Mucosa of gallbladder (tissue), 1 donor: ENCODE data around the gene SMC3. TPM values are rescaled to one million over a fixed set of nuclear protein-coding genes. Genes with fewer than 3 reads are reported as not detected.
A peak's percentile ranks its signal among the peaks of the same experiment; 100 is the strongest.

Experiments used
- DNase-seq: peaks from one replicate; pipeline ENCODE4 v3.0.0-alpha.2; 2020; ENCODE audit warnings: low spot score
- total RNA-seq: library from RNA; stranded (reverse); gene quantifications from one replicate; pipeline ENCODE4 v1.2.1, GENCODE V29; 2021
- donor health status: DM: no; HTN: no; CAD: no.

The SMC3 gene
- total RNA-seq, 1 donor from 2014 or later, result 28.5 TPM

DNA sequence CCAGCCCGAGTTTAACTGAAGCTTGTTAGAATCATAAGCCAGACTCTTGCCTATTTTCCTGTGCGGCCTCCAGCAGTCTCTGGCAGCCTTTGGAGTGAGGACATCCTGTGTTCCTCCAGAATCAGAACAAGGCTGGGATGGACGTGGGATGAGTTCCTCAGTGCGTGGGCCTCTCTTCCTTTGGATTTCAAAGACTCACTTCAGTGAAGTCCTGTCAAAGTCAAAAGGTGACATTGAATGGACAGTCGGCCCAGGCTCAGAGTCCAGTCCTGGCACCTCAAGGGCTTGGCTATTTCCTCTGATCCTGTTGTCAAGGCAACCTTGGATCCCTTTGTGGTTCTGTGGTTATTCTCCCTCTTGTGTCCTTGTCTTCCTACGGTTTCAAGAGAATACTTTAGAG, 21.4 kb upstream of the SMC3 start:
- no peak for DNase-seq

GRCh38 chr10:110546499-110547110, 20.9 kb upstream of the SMC3 start:
- no peak for DNase-seq

- DNase-seq, result no peak
These were observed 20.2 kb upstream of the SMC3 start for GRCh38 chr10:110547139-110547761.

DNA sequence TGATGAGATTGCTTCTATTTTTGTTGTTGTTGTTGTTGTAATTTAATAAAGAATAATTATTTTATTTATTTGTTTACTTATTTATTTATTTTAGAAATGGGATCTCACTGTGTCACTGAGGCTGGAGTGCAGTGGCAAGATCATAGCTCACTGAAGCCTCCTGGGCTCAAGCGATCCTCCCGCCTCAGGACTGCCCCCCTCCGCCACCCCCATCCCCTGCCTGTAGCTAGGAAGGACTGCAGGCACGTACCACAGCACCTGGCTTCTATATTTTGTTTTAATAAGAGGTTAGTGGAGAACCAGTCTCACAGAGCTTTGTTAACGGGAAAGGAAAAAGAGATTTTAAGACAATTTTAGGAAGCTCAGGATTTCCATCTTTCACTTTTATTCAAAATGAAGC, 19.5 kb upstream of the SMC3 start:
- no peak for DNase-seq

GRCh38 chr10:110549211-110549610, 18.3 kb upstream of the SMC3 start:
- no peak for DNase-seq

DNA sequence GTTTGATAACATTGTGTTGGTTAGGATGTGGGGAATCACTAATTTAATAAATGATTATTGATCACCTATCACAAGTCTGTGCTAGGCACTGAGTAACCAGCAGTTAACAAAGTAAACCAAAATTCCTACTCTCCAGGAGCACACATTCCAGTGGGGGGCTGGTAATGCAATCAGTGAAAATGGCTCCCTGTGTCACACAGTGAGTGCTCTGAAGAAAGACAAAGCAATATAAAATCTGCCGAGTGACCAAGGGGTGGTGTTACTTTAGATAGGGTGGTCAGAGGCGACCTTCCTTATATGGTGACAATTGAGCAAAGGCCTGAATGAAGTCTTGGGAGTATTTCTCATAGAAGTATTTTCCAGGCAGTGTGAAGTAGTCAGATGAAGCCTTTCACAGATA, 13.6 kb upstream of the SMC3 start:
- no peak for DNase-seq

DNA sequence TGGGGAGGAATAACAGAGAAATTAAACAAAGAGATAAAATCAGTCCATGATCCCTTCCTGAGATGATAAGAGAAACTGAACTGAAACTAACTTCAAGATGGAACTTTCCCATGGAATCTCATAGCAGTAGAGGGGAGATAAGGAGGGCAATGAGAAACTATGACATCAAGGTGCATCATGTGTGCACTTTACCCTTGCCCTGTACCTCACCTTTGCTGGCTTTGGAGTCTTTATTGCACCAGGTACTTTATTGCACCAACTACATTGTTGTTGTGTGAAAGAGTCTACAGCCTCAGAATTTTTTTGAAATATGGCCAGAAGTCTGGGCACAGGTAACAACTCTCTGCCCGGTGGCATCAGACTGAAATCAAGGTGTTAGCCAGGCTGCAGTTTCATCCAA, 11.2 kb upstream of the SMC3 start:
- DNase-seq, result no peak

- peak; percentile 50 for DNase-seq
These were observed 10.4 kb upstream of the SMC3 start for GRCh38 chr10:110556969-110557601.

GRCh38 chr10:110558041-110558440, 9.5 kb upstream of the SMC3 start:
- DNase-seq, result no peak

GRCh38 chr10:110560012-110560411, 7.5 kb upstream of the SMC3 start:
- no peak for DNase-seq

DNA sequence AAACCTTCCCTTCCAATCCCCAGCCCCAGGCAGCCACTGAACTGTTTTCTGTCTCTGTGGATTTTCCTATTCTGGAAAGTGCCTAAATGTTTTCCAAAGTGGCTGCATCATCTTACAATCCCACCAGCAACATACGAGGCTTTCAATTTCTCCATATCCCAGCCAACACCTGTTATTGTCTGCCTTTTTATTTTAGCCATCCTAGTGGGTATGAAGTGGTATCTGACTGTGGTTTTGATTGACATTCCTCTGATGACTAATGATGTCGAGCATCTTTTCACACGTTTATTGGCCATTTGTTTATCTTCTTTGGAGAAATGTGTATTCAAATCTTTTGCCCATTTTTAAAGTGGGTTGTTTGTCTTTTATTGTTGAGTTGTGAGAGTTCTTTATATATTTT, 6.2 kb upstream of the SMC3 start:
- no peak for DNase-seq

DNA sequence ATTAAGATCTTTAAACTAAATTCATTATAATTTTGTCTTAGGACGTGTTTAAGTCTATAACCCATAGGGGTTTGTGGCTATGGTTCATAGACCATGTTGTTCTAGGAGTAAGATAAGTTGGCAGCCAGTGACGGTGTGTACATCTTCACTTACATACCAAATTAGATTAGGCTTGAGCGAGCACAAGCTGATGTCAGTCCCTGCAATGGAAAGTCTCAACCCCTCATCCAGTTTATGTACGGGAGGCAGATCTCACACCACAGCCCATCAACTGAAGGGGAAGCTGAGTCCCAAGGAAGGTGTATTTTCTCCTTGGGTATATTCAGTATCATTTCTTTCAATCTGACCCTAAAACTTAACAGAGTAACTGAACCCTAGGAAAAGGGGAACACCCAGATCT, 5.1 kb upstream of the SMC3 start:
- DNase-seq, result no peak

DNA sequence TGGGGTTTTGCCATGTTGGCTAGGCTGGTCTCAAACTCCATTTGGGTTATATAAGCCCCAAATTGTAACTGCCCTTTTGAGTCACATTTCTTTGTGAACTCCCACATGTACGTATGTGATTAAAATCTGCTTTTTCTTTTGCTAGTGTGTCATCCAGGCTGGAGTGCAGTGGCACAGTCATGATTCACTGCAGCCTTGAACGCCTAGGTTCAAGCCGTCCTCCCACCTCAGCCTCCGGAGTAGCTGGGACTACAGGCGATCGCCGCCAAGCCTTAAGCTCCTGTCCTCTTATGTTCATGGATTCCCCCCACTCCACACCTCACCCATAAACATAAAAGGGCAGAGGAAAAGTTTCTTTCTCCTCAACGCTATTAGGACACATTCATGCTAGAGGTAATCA, 4.4 kb upstream of the SMC3 start:
- no peak for DNase-seq

DNA sequence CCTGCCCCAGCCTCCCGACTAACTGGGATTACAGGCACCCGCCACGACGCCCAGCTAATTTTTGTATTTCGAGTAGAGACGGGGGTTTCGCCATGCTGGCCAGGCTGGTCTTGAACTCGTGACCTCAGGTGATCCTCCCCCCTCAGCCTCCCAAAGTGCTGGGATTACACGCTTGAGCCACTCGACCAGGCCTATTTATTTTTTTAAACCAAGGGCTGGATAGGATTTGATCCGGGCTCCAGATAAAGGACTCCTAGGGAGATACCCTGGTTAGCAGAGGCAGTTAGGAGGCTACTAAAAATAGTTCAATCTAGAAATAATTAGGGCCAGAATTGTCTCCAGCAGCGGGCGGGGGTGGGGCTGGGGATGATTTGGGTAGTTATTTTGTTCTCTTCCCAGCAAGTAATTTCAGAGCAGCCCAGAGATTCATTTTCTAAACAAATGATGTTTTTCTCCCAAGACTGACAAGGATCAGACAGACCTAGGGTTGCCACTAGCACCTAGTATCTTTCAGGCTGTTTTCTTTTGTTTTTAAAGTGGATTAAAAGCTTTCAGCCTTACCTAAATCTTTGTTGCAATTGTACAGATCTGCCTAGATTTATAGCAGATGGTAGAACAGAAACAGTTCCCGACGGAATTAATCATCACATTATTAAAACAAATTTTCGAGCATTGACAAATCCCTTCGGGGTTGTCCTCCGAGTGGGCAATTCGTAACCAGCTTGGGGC, 859 bp upstream of the SMC3 start:
- no peak for DNase-seq

DNA sequence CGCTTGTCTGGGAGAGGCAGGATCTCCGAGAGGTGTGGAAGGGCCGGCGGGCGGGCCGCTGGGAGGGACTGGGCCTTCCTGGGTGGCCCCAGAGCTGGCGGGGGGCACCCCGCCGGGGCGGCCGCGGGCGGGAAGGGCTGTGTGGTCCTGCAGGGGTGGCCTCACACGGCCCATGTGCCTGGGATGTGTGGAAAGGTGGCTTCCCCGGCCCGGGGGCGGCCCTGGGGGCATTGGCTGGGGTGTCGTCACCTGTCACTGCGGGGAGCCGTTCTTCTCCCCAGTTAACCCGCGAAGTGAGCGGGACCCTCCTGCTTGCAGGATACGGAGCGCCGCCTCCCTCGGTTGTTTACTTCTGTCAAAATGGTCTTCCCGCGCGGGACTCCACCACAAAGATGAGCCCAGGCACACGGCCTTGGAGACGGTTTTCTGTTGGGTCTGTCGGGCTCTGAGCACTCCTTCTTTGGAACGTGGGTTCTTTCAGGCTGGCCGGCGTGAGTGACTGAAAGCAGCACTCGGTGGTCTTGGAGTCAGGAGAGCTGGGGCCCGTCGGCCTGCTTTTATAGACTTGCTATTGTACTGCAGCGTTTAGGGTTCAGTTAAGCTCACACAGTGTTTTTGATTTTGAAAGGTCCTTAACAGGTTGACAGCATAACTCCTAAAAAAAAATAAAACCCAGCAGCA, 700 bp downstream of the SMC3 start:
- peak; percentile 11 for DNase-seq

GRCh38 chr10:110569122-110569521, 1.6 kb downstream of the SMC3 start:
- DNase-seq, result no peak

DNA sequence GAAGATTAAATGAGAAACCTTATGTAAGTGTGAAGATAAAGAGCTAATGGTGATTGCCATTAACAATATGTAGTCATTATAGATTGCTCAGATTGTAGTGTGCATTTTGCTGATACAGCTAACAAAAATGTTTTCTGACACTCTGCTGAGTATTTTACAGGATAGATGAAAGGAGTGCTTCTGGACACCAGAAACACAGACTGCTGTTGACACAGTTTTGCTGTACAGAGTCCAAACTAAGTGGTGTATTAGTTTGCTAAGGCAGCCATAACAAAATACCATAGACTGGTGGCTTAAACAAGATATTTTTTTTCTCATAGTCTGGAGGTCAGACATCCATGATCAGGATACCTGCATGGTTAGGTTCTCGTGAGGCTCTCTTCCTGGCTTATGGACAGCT, 2.2 kb downstream of the SMC3 start:
- DNase-seq, result no peak

DNA sequence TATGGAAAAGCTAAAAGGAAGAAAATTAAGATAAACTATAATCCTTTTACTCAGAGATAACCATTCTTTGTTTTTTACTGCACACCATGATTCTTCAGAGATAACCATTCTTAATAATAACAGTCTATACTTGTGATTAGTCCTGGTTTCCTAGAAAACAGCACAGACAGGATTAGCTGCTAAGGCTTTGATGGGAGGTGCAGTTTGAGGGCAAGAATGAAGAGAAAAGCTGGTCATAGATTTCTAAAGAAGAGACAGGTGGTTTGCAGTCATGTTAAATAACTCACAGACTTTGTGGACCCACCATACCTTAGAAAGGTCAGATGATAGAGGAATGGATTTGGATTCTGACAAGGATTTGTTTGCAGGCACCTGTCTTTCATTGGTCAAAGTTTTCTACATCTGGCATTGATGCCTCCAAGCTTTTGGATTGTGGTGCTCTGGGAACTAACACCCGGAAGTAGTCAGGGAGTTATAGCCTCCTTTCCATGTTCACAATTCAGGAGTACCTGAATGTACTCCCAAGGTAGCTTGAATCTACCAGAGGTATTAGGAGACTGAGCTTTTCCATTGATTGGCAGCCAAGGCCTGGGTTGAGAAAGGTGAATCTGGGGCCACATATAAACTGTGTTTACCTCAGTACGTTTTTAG, 3.7 kb downstream of the SMC3 start:
- no peak for DNase-seq

GRCh38 chr10:110572862-110573261, 5.4 kb downstream of the SMC3 start:
- DNase-seq, result no peak

DNA sequence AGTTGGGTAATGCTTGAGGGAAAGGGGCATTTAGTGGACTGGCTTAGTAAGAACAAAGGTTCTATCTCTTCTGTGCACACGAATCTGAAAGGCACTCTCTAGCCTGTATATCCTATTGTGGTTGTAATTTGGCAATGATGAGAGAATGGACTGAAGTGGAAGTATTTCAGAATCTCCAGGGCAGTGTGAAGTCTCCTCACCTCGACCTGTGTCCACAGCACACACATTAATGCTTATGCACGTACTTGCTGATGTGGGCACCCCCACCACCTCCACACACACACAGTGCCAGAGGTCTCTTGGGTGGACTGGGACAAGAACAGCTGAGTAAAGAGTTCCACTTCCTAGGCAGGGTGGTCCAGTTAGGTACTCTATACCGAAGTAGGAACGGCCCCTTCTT, 6.9 kb downstream of the SMC3 start:
- DNase-seq, result no peak

DNA sequence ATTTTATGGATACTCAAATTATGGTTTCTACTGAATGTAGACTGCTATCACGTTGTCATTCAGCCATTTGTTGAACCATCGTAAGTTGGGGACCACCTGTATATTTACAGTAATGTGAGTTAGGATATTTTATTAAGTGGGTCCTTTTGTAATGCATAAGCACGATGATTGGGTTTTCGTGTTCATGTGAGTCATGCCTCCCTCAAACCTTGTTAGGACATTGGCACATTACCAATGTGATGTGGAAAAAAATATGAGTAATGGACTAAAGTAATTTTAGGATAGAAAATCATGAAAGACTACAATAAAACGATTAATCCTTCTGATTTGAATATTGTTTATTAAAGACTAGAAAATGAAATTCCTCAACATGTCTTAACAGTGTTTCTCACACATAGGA, 8.7 kb downstream of the SMC3 start:
- DNase-seq, result no peak

- no peak for DNase-seq
These were observed 9.6 kb downstream of the SMC3 start for GRCh38 chr10:110577056-110577455.
